ENCODE results near the gene SLIT3. TPM values are rescaled to one million over a fixed set of nuclear protein-coding genes. Genes with fewer than 3 reads are reported as not detected.

Gene SLIT3
- total RNA-seq, 1 experiment from 2014 or later, result 0.92 TPM

GRCh38 chr5:169273881-169274280 is 27.1 kb downstream of the SLIT3 start:
- Histone ChIP-seq H3T11ph (ENCODE audit: low read length) (no peak overlapping the region), H4K8ac (replicated peaks; ENCODE audit: insufficient read length, low read depth, low read length) (no peak overlapping the region)
- no peak for TF ChIP-seq CTCF (conservative IDR thresholded peaks at IDR 0.05)

More at GRCh38 chr5:169273881-169274280, 27.1 kb downstream of the SLIT3 start:
- H4K20me1 ChIP-seq (ENCODE audit: control insufficient read depth, insufficient read depth, insufficient read length), result no peaks in the 10 kb centered on the region
- no peak overlapping the region for H4K5ac ChIP-seq (ENCODE audit: insufficient read length, low read depth, low read length)
- Mint-ChIP-seq H3K4me1 (peaks cover 10% of the 10 kb centered on the region in 2 experiments), H3K4me3 (no peak overlapping the region), H3K27ac (no peak overlapping the region), H3K27me3 (ENCODE audit: low read depth) (peaks cover 1% of the 10 kb centered on the region; the same call in 1 of the 2 replicates), H3K36me3 (ENCODE audit: insufficient read depth in 1 of 3, low read depth in 3 of 3) (no peaks in the 10 kb centered on the region), H3K9me3 (peaks cover 0 to 2% of the 10 kb centered on the region in 2 experiments; a peak in 4 of 5 replicates)
- no peaks in the 10 kb centered on the region for H3K23me2 ChIP-seq (ENCODE audit: insufficient read length, low read depth, low read length, poor library complexity, severe bottlenecking)
- no peak overlapping the region for H2BK20ac ChIP-seq (ENCODE audit: low read depth, low read length, poor library complexity, severe bottlenecking)
- H2BK120ac ChIP-seq (ENCODE audit: low read depth, low read length, poor library complexity, severe bottlenecking), result no peak overlapping the region
- no peaks in the 10 kb centered on the region for H3K9me3 ChIP-seq (ENCODE audit: control insufficient read depth, low read depth, low read length)
- H3K18ac ChIP-seq (ENCODE audit: insufficient read length, low read depth, low read length), result no peak overlapping the region
- no peak overlapping the region for H4K91ac ChIP-seq (ENCODE audit: insufficient read length, low read depth, low read length)
- H2AFZ ChIP-seq (ENCODE audit: low read length), result no peak overlapping the region
- no peak overlapping the region for H2BK12ac ChIP-seq (ENCODE audit: insufficient read length, low read depth, low read length)
- no peak overlapping the region for H2BK15ac ChIP-seq (ENCODE audit: low read depth, low read length)
- H3K14ac ChIP-seq (ENCODE audit: insufficient read depth, low read length), result no peak overlapping the region
- no peak overlapping the region for H2AK5ac ChIP-seq (ENCODE audit: insufficient read length, low read length)
- no peak overlapping the region for H3K4ac ChIP-seq (ENCODE audit: low read depth, low read length)
- no peak overlapping the region for H2BK5ac ChIP-seq (ENCODE audit: insufficient read length, low read length)
- H3K79me1 ChIP-seq (ENCODE audit: insufficient read depth, low read depth, low read length, poor library complexity, severe bottlenecking), result no peaks in the 10 kb centered on the region
- no peaks in the 10 kb centered on the region for H3K79me2 ChIP-seq (ENCODE audit: insufficient read depth, low read length)
- no peak overlapping the region for H3K23ac ChIP-seq (ENCODE audit: insufficient read length, low read depth, low read length)
- H3K4me1 ChIP-seq (ENCODE audit: insufficient read depth, low read length), result no peaks in the 10 kb centered on the region
- no peak overlapping the region for H3K27ac ChIP-seq (ENCODE audit: insufficient read length, low read depth, low read length)
- no peak for DNase-seq
- H3K27me3 ChIP-seq (ENCODE audit: insufficient read depth, low read length), result no peaks in the 10 kb centered on the region
- no peak overlapping the region for H3K4me2 ChIP-seq (ENCODE audit: insufficient read depth, insufficient read length, low read length)
- no peak overlapping the region for H3K56ac ChIP-seq (ENCODE audit: insufficient read length, low read depth, low read length)
- no peak overlapping the region for H3K9ac ChIP-seq (ENCODE audit: extremely low read depth, insufficient read length, low read length)
- WGBS (ENCODE audit: extremely low coverage, insufficient read length, low lambda C conversion rate), result no CpG with 5 or more reads among the region's 2 CpGs
